GM12878 (cell line): Measurements from ENCODE around the gene TMEM63C. TPM values are rescaled to one million over a fixed set of nuclear protein-coding genes. Genes with fewer than 3 reads are reported as not detected.

ENCODE experiments used
- ATAC-seq: fragments of 200-7000 bp; cut with Tn5 transposase; 3 replicates; pipeline ENCODE4 v1.9.1; 2020; ENCODE audit warnings: mild to moderate bottlenecking, moderate library complexity
- BruUV-seq: library from RNA; stranded (reverse); fragments of 400-500 nt; replicated peaks from 2 replicates; lab custom pipeline; 2021; lab: Mats Ljungman, UMichigan
- CTCF ChIA-PET: fragments of 300-600 bp; sonication (Branson Sonifier 250); formaldehyde crosslinking; extraction: SDS; loops from one replicate; lab custom pipeline; 2021; ENCODE audit warnings: inconsistent platforms; lab: Yijun Ruan, JAX
- POLR2A ChIA-PET: fragments of 350-600 bp; formaldehyde crosslinking; extraction: SDS; loops from one replicate; lab custom pipeline; 2021; ENCODE audit warnings: inconsistent platforms; lab: Charles Lee
- RAD21 ChIA-PET: fragments of 300-600 bp; sonication (Branson Sonifier 250); formaldehyde crosslinking; loops from one replicate; lab custom pipeline; 2023; ENCODE audit warnings: antibody characterized with exemption; ENCODE audit not compliant: unreplicated experiment; lab: Charles Lee
- SMC1A ChIA-PET: fragments of 300-600 bp; sonication (Branson Sonifier 250); formaldehyde crosslinking; loops from one replicate; lab custom pipeline; 2023; ENCODE audit not compliant: unreplicated experiment, uncharacterized antibody; lab: Charles Lee
- DNase-seq: peaks from one replicate; pipeline ENCODE4 v3.0.0-alpha.2; 2011; ENCODE audit warnings: low read depth, low spot score
- FAIRE-seq: peaks from 3 replicates; lab custom pipeline; 2011; peaks lifted over from hg19 to GRCh38; lab: Jason Lieb, UNC
- H2AFZ ChIP-seq: 2 replicates; pipeline ENCODE4 v1.6.0; 2011; ENCODE audit warnings: low read depth, low read length, control low read depth; ENCODE audit not compliant: control insufficient read depth
- H3K27ac ChIP-seq: 2 replicates; pipeline ENCODE4 v1.5.1; 2011; ENCODE audit warnings: control low read depth; ENCODE audit not compliant: control insufficient read depth, insufficient read depth
- H3K27me3 ChIP-seq, 2 experiments: replicated peaks in 1 of 2; 2 replicates each; pipeline versions ENCODE4 v1.6.0 to v1.6.1; 2011; ENCODE audit warnings: low read length in 1 of 2; ENCODE audit not compliant: control insufficient read depth in 2 of 2, insufficient read depth in 2 of 2
- H3K36me3 ChIP-seq, 2 experiments: 2 replicates each; pipeline ENCODE4 v1.5.1; 2011; ENCODE audit warnings: low read length in 1 of 2; ENCODE audit not compliant: control insufficient read depth in 2 of 2, insufficient read depth in 2 of 2
- H3K4me1 ChIP-seq: 2 replicates; pipeline ENCODE4 v1.6.1; 2011; ENCODE audit warnings: mild to moderate bottlenecking, low read length, moderate library complexity, mixed read lengths; ENCODE audit not compliant: control insufficient read depth, insufficient read depth
- H3K4me2 ChIP-seq: 2 replicates; pipeline ENCODE4 v1.6.0; 2011; ENCODE audit warnings: control low read depth; ENCODE audit not compliant: control insufficient read depth, insufficient read depth
- H3K4me3 ChIP-seq: fragments of 200-600 bp; sonication (generic); 2 replicates; pipeline ENCODE4 v1.5.1; 2016
- H3K79me2 ChIP-seq: 2 replicates; pipeline ENCODE4 v1.6.0; 2011; ENCODE audit warnings: low read length; ENCODE audit not compliant: control insufficient read depth, insufficient read depth
- H3K9ac ChIP-seq: 2 replicates; pipeline ENCODE4 v1.8.0; 2011; ENCODE audit warnings: low read length, control low read depth, mixed read lengths; ENCODE audit not compliant: control insufficient read depth, insufficient read depth
- H3K9me3 ChIP-seq: replicated peaks from 3 replicates; pipeline ENCODE4 v1.5.1; 2011; ENCODE audit warnings: mild to moderate bottlenecking, low read length; ENCODE audit not compliant: control insufficient read depth, insufficient read depth
- H4K20me1 ChIP-seq: 2 replicates; pipeline ENCODE4 v1.6.0; 2011; ENCODE audit not compliant: control insufficient read depth, insufficient read depth
- CBX5 ChIP-seq: sonication (generic); IDR thresholded peaks from 2 replicates; pipeline ENCODE4 v1.6.1; 2016; ENCODE audit warnings: low read depth, moderate library complexity, mild to moderate bottlenecking, inconsistent platforms
- E2F4 ChIP-seq: IDR thresholded peaks from 2 replicates; pipeline ENCODE4 v1.6.1; 2012; ENCODE audit warnings: low read depth, low read length, improper control_type of control experiment
- E4F1 ChIP-seq: fragments of 450-650 bp; IDR thresholded peaks from 2 replicates; pipeline ENCODE4 v1.6.1; 2018; ENCODE audit warnings: borderline replicate concordance, mild to moderate bottlenecking; ENCODE audit not compliant: partially characterized antibody
- EED ChIP-seq: sonication (generic); IDR thresholded peaks from 2 replicates; pipeline ENCODE4 v1.6.1; 2016; ENCODE audit warnings: antibody characterized with exemption, low read depth
- ESRRA ChIP-seq: IDR thresholded peaks from 2 replicates; pipeline ENCODE4 v1.6.1; 2012; ENCODE audit warnings: mild to moderate bottlenecking, low read length, improper control_type of control experiment
- GATAD2B ChIP-seq: fragments of 450-650 bp; conservative IDR thresholded peaks from 2 replicates; pipeline ENCODE4 v1.6.1; 2017; ENCODE audit warnings: low read depth, mild to moderate bottlenecking, moderate library complexity
- HDGF ChIP-seq: fragments of 450-650 bp; IDR thresholded peaks from 2 replicates; pipeline ENCODE4 v1.6.1; 2016; ENCODE audit warnings: antibody characterized with exemption
- MTA2 ChIP-seq: fragments of 450-650 bp; IDR thresholded peaks from 2 replicates; pipeline ENCODE4 v1.6.1; 2016; ENCODE audit warnings: low read depth, mild to moderate bottlenecking, moderate library complexity
- MXI1 ChIP-seq: fragments of 150-350 bp; IDR thresholded peaks from 2 replicates; pipeline ENCODE4 v1.6.1; 2011; ENCODE audit warnings: low read depth, mild to moderate bottlenecking, inconsistent platforms, low read length, improper control_type of control experiment
- NR2C2 ChIP-seq: IDR thresholded peaks from 2 replicates; pipeline ENCODE4 v1.6.1; 2011; ENCODE audit warnings: borderline replicate concordance, low read depth; ENCODE audit not compliant: control insufficient read depth, insufficient read length
- NR2F1 ChIP-seq: fragments of 450-650 bp; conservative IDR thresholded peaks from 2 replicates; pipeline ENCODE4 v1.6.1; 2017; ENCODE audit warnings: mild to moderate bottlenecking
- POLR2AphosphoS5 ChIP-seq: IDR thresholded peaks from 2 replicates; pipeline ENCODE4 v1.6.1; 2011; ENCODE audit warnings: mild to moderate bottlenecking, low read length, inconsistent platforms
- SREBF1 ChIP-seq: IDR thresholded peaks from 2 replicates; pipeline ENCODE4 v1.6.1; 2012; ENCODE audit warnings: mild to moderate bottlenecking, low read length
- SRF ChIP-seq, 2 experiments: IDR thresholded peaks; 2 replicates each; pipeline ENCODE4 v1.6.1; 2011; ENCODE audit warnings: low read depth in 2 of 2, low read length in 2 of 2, mild to moderate bottlenecking in 1 of 2, moderate library complexity in 1 of 2
- TCF3 ChIP-seq: IDR thresholded peaks from 2 replicates; pipeline ENCODE4 v1.6.1; 2012; ENCODE audit warnings: low read depth, mild to moderate bottlenecking, low read length, borderline replicate concordance; ENCODE audit not compliant: insufficient read depth
- USF2 ChIP-seq: IDR thresholded peaks from 2 replicates; pipeline ENCODE4 v1.6.1; 2011; ENCODE audit warnings: low read depth, low read length, improper control_type of control experiment, borderline replicate concordance
- ZNF622 ChIP-seq: fragments of 450-650 bp; IDR thresholded peaks from 2 replicates; pipeline ENCODE4 v1.6.1; 2017; ENCODE audit warnings: mild to moderate bottlenecking, inconsistent platforms
- WGBS: methylation state at CpG from one replicate; pipeline ENCODE4 v1.1.6; 2016; ENCODE audit warnings: low lambda C conversion rate; ENCODE audit not compliant: insufficient replicate concordance, insufficient coverage; ENCODE audit errors: missing lambda C conversion rate; 5-methylcytosine and 5-hydroxymethylcytosine counted together
- in situ Hi-C: fragments of 300-500 bp; cut with MboI; formaldehyde crosslinking; loops from 9 replicates; pipeline ENCODE4 v1.14.3; 2018; ENCODE audit warnings: mixed read lengths
- intact Hi-C: fragments of 100-400 bp; cut with micrococcal nuclease; formaldehyde crosslinking; loops from one replicate; pipeline ENCODE4 v1.14.2; 2022; ENCODE audit not compliant: unreplicated experiment
- polyA plus RNA-seq, 11 experiments: library from polyadenylated mRNA; depleted of rRNA in 4 of 11; unstranded in 6 of 11; stranded (reverse) in 5 of 11; fragments of >200 nt; fragmentation: Nextera tagmentation in 4 of 11; fragmentation: Illumina TruSeq in 1 of 11; extraction: Ambion mirVana in 4 of 11; extraction: Trizol in 1 of 11; gene quantifications; 1 replicate in 1 of 11; 2 replicates in 10 of 11; pipeline versions ENCODE4 v1.2.1 to v1.2.3, GENCODE V29; 2011 to 2016; ENCODE audit warnings: inconsistent platforms in 2 of 11, missing spikeins in 2 of 11, low read depth in 1 of 11
- total RNA-seq, 4 experiments: library from RNA; depleted of rRNA in 3 of 4; stranded (reverse); fragments of >200 nt in 3 of 4; fragmentation: Illumina TruSeq in 1 of 4; extraction: Trizol in 1 of 4; gene quantifications; 2 replicates each; pipeline versions ENCODE4 v1.2.1 to v1.2.3, GENCODE V29; 2013 to 2021

TMEM63C gene
- total and polyA plus RNA-seq, 10 of the 15 experiments (the other 5 are each of a cell fraction or from before 2014, with no cell fraction given): 0.06 to 1.3 (median 0.39) TPM; not detected in 4

- intact Hi-C loops: no loop called here
- no peak overlapping the region for H3K4me3 ChIP-seq
- in situ Hi-C loops: no loop called here
- no peaks in the 10 kb centered on the region; a peak in 2 of 4 replicates for H3K27me3 ChIP-seq
- FAIRE-seq: no peak
- H3K27ac ChIP-seq: no peak overlapping the region
- H3K9ac ChIP-seq: no peak overlapping the region
- ChIA-PET SMC1A (no interaction called here), RAD21 (no interaction called here), CTCF (interaction anchor here (1.1 kb wide), 1 partner anchor 11 kb away, joined by 4 read pairs; no protein-coding TSS in a partner anchor), POLR2A (no interaction called here)
- H3K9me3 ChIP-seq: no peaks in the 10 kb centered on the region
- H3K4me1 ChIP-seq: no peaks in the 10 kb centered on the region
- DNase-seq: no peak
- no peak overlapping the region for H3K4me2 ChIP-seq
- no peak for ATAC-seq
- BruUV-seq: no TSS peak
- H2AFZ ChIP-seq: no peak overlapping the region
- H4K20me1 ChIP-seq: no peaks in the 10 kb centered on the region
- TF ChIP-seq MXI1: no peak
- no peak for TF ChIP-seq USF2
- no peak for TF ChIP-seq NR2F1
- TF ChIP-seq MTA2: no peak
- TF ChIP-seq TCF3: no peak
- no peak for TF ChIP-seq POLR2AphosphoS5
- no peak for TF ChIP-seq ESRRA
- TF ChIP-seq EED: no peak
- TF ChIP-seq SRF (IDR thresholded peaks at IDR 0.05; ENCODE audit: low read depth in 2 of 2, low read length in 2 of 2): no peak
- TF ChIP-seq ZNF622: no peak
- no peak for TF ChIP-seq HDGF
- TF ChIP-seq E4F1: no peak
- no peak for TF ChIP-seq GATAD2B
- no peak for TF ChIP-seq E2F4
- no peak for TF ChIP-seq CBX5
- no peak for TF ChIP-seq SREBF1
- no peak for TF ChIP-seq NR2C2
- no peaks in the 10 kb centered on the region for H3K36me3 ChIP-seq
- H3K79me2 ChIP-seq: no peaks in the 10 kb centered on the region
- WGBS: 29% methylated on average over 7 of the region's 8 CpGs
These were observed 75.1 kb downstream of the TMEM63C start for GRCh38 chr14:77256694-77257093.
